PC-3 (cell line): ENCODE results near the gene CCDC192.

Experiments
- CTCF ChIP-seq: fragments of 300-600 bp; sonication (generic); conservative IDR thresholded peaks from 2 replicates; pipeline ENCODE4 v1.5.1; 2017; ENCODE audit warnings: antibody characterized with exemption, low read depth, mild to moderate bottlenecking, low read length
- EZH2phosphoT487 ChIP-seq: fragments of 300-600 bp; sonication (generic); IDR thresholded peaks from 2 replicates; pipeline ENCODE4 v1.6.1; 2018; ENCODE audit warnings: mild to moderate bottlenecking, antibody characterized with exemption, low read length, borderline replicate concordance

GRCh38 chr5:127840198-127840524 is 137.0 kb downstream of the CCDC192 start:
- no peak for TF ChIP-seq CTCF
- no peak for TF ChIP-seq EZH2phosphoT487
